OCI-M1 (cell line): ENCODE results near the gene SUFU.
"Not testable (repeated sequence)": the region's sequence is repeated elsewhere in the genome, so short reads cannot be mapped to it uniquely, and the experiment has no call there.

ENCODE experiments used
- DNase-seq: peaks from one replicate; lab custom pipeline; 2025; lab: John Stamatoyannopoulos, UW

Gene SUFU

GRCh38 chr10:102652170-102652916 is 148.6 kb downstream of the SUFU start:
- DNase-seq = no peak

GRCh38 chr10:102653060-102653459 is 149.3 kb downstream of the SUFU start:
- DNase-seq = no peak

- DNase-seq = no peak
These were observed 150.8 kb downstream of the SUFU start for GRCh38 chr10:102654566-102654965.

GRCh38 chr10:102654969-102655368 is 151.2 kb downstream of the SUFU start:
- no peak for DNase-seq

- no peak for DNase-seq
These were observed 152.3 kb downstream of the SUFU start for GRCh38 chr10:102656026-102656425.

- no peak for DNase-seq
These were observed 153.1 kb downstream of the SUFU start for GRCh38 chr10:102656791-102657371.

- DNase-seq = no peak
These were observed 153.7 kb downstream of the SUFU start for GRCh38 chr10:102657451-102657850.

- DNase-seq = no peak
These were observed 154.4 kb downstream of the SUFU start for GRCh38 chr10:102657984-102658724.

GRCh38 chr10:102658802-102659201 is 155.0 kb downstream of the SUFU start:
- DNase-seq = no peak

GRCh38 chr10:102660888-102661657 is 157.3 kb downstream of the SUFU start:
- DNase-seq = no peak

- no peak for DNase-seq
These were observed 157.9 kb downstream of the SUFU start for GRCh38 chr10:102661658-102662028.

- no peak for DNase-seq
These were observed 162.2 kb downstream of the SUFU start for GRCh38 chr10:102665904-102666509.

- DNase-seq = not testable (repeated sequence)
These were observed 163.6 kb downstream of the SUFU start for GRCh38 chr10:102667411-102667810.

GRCh38 chr10:102668326-102669107 is 164.7 kb downstream of the SUFU start:
- no peak for DNase-seq

- peak; percentile 41 for DNase-seq
These were observed 165.7 kb downstream of the SUFU start for GRCh38 chr10:102669206-102670064.

- no peak for DNase-seq
These were observed 166.4 kb downstream of the SUFU start for GRCh38 chr10:102670065-102670670.

- DNase-seq = peak; percentile 83
These were observed 167.2 kb downstream of the SUFU start for GRCh38 chr10:102670871-102671434.

GRCh38 chr10:102673236-102673818 is 169.6 kb downstream of the SUFU start:
- DNase-seq = no peak
